Right lobe of liver (tissue), 6 donors: ENCODE results near the gene TXLNB. TPM values are rescaled to one million over a fixed set of nuclear protein-coding genes. Genes with fewer than 3 reads are reported as not detected.

Experiments
- ATAC-seq, 4 donors: fragments of 200-7000 bp; cut with Tn5 transposase; one replicate each; pipeline ENCODE4 v1.9.1; 2020; ENCODE audit warnings: mild to moderate bottlenecking in 4 of 4, moderate library complexity in 4 of 4
- DNase-seq, 3 donors: peaks; one replicate each; pipeline ENCODE4 v3.0.0-alpha.2; 2020
- H3K27ac ChIP-seq, 3 donors: fragments of 200-600 bp; one replicate each; pipeline ENCODE4 v1.8.0; 2022
- H3K27me3 ChIP-seq, 2 donors: fragments of 200-600 bp; one replicate each; pipeline ENCODE4 v1.8.0; 2022
- H3K36me3 ChIP-seq, 4 donors: fragments of 200-600 bp; sonication (generic) in 1 of 4; one replicate each; pipeline versions ENCODE4 v1.5.1 to v1.8.0; 2017 to 2022; ENCODE audit warnings: control low read depth in 1 of 4
- H3K4me1 ChIP-seq, 4 donors: fragments of 200-600 bp; sonication (generic) in 1 of 4; one replicate each; pipeline versions ENCODE4 v1.5.1 to v1.8.0; 2017 to 2022; ENCODE audit warnings: control low read depth in 1 of 4
- H3K4me3 ChIP-seq, 3 donors: fragments of 200-600 bp; one replicate each; pipeline ENCODE4 v1.8.0; 2022
- H3K9me3 ChIP-seq, 4 donors: fragments of 200-600 bp; sonication (generic) in 1 of 4; one replicate each; pipeline versions ENCODE4 v1.5.1 to v1.8.0; 2017 to 2022; ENCODE audit warnings: control low read depth in 1 of 4
- POLR2A ChIP-seq: fragments of 450-650 bp; IDR thresholded peaks from one replicate; pipeline ENCODE4 v1.6.1; 2017; ENCODE audit warnings: antibody characterized with exemption, mild to moderate bottlenecking
- WGBS: methylation state at CpG from one replicate; pipeline ENCODE4 v1.1.6; 2018; ENCODE audit warnings: low coverage, low lambda C conversion rate; ENCODE audit not compliant: insufficient coverage; ENCODE audit errors: missing lambda C conversion rate; 5-methylcytosine and 5-hydroxymethylcytosine counted together
- intact Hi-C, 2 donors: fragments of 100-400 bp; cut with DNase I; formaldehyde crosslinking; loops; one replicate each; pipeline versions ENCODE4 v1.11.2 to v1.14.1; 2022
- total RNA-seq, 6 experiments: library from RNA; depleted of rRNA in 2 of 6; stranded (reverse); fragments of >200 nt in 2 of 6; fragmentation: NEBNext Ultra II Directional in 3 of 6; extraction: Animal tissue kit (Norgen Biotek cat#: 25700) in 3 of 6; gene quantifications; one replicate each; pipeline versions ENCODE4 v1.1.0 to v1.2.4, GENCODE V29; 2016 to 2023
- TF ChIP-seq, protein P1 (sequence below), 4 donors: fragments of 200-600 bp in 3 of 4; fragments of 450-650 bp in 1 of 4; IDR thresholded peaks; one replicate each; pipeline versions ENCODE4 v1.5.1 to v1.8.0; 2016 to 2022; ENCODE audit warnings: antibody characterized with exemption in 4 of 4, mild to moderate bottlenecking in 2 of 4
- donor health status: DM: no; HTN: yes; CAD: no.
- donor health status: DM: no; HTN: no; CAD: no.
- donor health status: DM: no; HTN: no; CAD: no.
- donor health status: DM: no; HTN: yes; CAD: no.
- donor health status: DM: no; HTN: yes; CAD: no.

The TXLNB gene
- total RNA-seq, 6 experiments from 2014 or later, result 0.04 to 0.50 (median 0.14) TPM

DNA sequence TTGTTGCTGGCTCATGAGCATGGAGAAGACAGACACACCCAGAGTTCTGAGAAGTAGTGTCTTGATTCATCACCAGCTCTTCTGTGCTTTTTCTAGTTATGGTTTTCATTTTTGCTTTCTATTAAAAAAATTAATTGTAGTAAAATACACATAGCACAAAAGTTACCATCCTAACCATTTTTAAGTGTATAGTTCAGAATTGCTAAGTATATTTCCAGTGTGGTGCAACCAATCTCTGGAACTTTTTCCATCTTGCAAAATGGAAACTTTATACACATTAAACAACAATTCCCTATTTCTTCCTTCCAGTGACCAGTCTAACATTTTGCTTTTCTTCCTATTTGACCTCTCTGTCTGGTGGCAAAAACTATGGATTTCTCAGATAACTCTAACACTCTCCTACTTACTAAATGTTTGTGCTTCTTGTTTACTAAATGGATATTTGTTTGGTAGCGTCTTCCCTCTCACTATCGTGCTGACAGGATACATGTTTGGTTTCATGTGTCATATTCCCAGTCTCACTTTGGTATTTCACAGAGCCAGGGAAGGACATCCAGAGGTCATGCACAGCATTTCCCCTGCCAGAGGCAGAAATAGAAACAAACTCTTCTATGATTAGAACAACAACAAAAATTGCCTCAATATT, 40.6 kb downstream of the TXLNB start:
- intact Hi-C loops, result no loop called here
- Histone ChIP-seq H3K4me3 (no peak overlapping the region), H3K9me3 (no peaks in the 10 kb centered on the region), H3K27ac (peak overlapping the region in 1 of 3 donors; percentile 0), H3K4me1 (peaks cover 0 to 5% (median 0%) of the 10 kb centered on the region in 4 donors), H3K36me3 (no peaks in the 10 kb centered on the region), H3K27me3 (no peaks in the 10 kb centered on the region)
- DNase-seq (no peak), ATAC-seq (peak; percentile 51 to 71 (median 54))
- no peak for TF ChIP-seq POLR2A
- TF ChIP-seq, protein P1, sequence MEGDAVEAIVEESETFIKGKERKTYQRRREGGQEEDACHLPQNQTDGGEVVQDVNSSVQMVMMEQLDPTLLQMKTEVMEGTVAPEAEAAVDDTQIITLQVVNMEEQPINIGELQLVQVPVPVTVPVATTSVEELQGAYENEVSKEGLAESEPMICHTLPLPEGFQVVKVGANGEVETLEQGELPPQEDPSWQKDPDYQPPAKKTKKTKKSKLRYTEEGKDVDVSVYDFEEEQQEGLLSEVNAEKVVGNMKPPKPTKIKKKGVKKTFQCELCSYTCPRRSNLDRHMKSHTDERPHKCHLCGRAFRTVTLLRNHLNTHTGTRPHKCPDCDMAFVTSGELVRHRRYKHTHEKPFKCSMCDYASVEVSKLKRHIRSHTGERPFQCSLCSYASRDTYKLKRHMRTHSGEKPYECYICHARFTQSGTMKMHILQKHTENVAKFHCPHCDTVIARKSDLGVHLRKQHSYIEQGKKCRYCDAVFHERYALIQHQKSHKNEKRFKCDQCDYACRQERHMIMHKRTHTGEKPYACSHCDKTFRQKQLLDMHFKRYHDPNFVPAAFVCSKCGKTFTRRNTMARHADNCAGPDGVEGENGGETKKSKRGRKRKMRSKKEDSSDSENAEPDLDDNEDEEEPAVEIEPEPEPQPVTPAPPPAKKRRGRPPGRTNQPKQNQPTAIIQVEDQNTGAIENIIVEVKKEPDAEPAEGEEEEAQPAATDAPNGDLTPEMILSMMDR (IDR thresholded peaks at IDR 0.05), result no peak
- 24% methylated on average over 2 of the region's 2 CpGs for WGBS

DNA sequence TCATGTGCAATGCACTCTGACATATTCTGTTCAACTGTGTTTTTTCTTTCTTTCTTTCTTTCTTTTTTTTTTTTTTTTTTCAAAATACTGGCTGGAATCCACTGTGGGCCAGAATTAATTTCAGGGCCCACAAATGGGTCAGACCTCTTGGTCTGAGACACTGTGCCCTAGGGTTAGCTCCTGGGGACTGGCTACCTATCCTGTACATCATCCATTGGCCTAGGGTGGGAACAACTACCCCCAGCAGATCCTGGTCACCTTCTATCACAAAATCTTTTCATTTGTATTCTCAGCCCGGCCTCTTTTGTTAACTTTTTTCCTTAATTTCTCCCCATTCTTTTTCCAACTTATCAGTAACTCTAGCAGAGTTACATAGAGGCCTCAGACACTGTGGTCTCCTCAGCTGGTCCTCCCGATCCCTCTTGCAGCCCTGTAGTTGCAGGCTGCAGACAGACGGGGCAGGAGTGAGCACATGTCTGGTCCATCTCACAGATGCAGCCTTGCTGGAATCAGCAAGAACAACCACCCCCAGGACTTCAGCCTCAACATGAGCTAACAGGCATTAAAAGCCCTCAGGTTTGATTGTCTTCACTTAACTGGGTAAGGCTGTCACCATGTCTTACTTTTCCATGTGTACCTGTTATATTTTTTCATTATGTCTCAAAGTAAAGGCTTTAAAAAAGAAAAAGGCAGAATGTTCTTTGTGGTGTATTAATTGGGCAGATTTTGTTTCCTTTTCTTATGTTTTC, 41.3 kb downstream of the TXLNB start:
- peaks cover 0 to 5% (median 0%) of the 10 kb centered on the region in 4 donors for H3K4me1 ChIP-seq
- H3K9me3 ChIP-seq, result no peaks in the 10 kb centered on the region
- DNase-seq (peak in 2 of 3 donors; percentile 53 to 64), ATAC-seq (peak; percentile 89 to 93 (median 92))
- no peaks in the 10 kb centered on the region for H3K36me3 ChIP-seq
- TF ChIP-seq, protein P1 (IDR thresholded peaks at IDR 0.05), result peak; percentile 53 to 60 (median 56)
- TF ChIP-seq POLR2A, result no peak
- H3K27me3 ChIP-seq, result no peaks in the 10 kb centered on the region
- H3K4me3 ChIP-seq, result no peak overlapping the region
- intact Hi-C loops, result no loop called here
- 32% methylated on average over 3 of the region's 3 CpGs for WGBS
- H3K27ac ChIP-seq, result no peak overlapping the region

DNA sequence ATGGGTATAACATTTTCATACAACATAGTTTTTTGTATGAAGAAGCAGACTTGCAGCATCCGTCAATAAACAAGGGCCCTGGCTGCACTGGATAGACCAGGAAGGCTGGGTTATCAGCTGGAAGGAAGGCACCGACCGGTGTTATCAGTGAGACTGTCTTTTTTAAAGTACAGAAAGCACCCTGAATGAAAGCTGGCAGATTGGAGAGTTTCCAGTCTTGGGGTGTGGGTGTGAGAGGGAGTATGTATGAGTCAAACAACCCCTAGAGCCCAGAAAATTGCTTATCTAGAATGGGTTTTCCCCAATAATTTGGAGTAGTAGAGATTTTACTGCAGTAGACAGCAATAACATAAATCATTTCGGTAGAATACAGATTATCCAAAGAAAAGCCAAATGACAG, 42.4 kb downstream of the TXLNB start:
- Histone ChIP-seq H3K36me3 (no peaks in the 10 kb centered on the region), H3K27ac (no peak overlapping the region), H3K4me1 (peaks cover 0 to 5% (median 0%) of the 10 kb centered on the region in 4 donors), H3K9me3 (no peaks in the 10 kb centered on the region), H3K4me3 (no peak overlapping the region), H3K27me3 (no peaks in the 10 kb centered on the region)
- ATAC-seq (peak in 3 of 4 donors; percentile 31 to 66 (median 39)), DNase-seq (no peak)
- 61% methylated on average over 4 of the region's 4 CpGs for WGBS
- intact Hi-C loops, result no loop called here
- TF ChIP-seq, protein P1 (IDR thresholded peaks at IDR 0.05), result no peak
- no peak for TF ChIP-seq POLR2A

DNA sequence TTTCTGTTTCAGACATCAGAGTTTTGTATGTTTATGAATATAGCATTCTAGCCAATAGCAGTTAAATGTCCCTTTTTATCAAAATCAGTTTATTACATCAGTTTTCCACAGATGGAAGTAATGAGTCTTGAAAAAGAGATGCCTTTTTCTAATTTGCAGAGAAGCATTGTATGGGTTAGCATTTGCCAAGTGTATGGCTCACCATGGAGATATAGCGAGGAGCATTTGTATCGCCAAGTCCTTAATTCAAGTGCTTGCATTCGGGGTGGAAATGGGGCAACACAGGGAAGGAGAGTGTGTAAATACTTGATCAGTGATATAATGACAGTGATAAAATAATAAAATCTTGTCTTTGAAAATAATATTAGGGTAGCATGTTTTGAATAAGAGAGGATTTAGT, 42.9 kb downstream of the TXLNB start:
- ATAC-seq, result no peak
- Histone ChIP-seq H3K4me3 (no peak overlapping the region), H3K36me3 (no peaks in the 10 kb centered on the region), H3K27ac (no peak overlapping the region), H3K4me1 (peaks cover 0 to 5% (median 0%) of the 10 kb centered on the region in 4 donors), H3K9me3 (no peaks in the 10 kb centered on the region), H3K27me3 (no peaks in the 10 kb centered on the region)
- WGBS, result 91% methylated on average over 3 of the region's 3 CpGs
- no peak for DNase-seq
- TF ChIP-seq POLR2A, result no peak
- TF ChIP-seq, protein P1 (IDR thresholded peaks at IDR 0.05), result no peak
- intact Hi-C loops, result no loop called here
